Uterus (tissue), 2 donors: Measurements from ENCODE around the gene USP22.

Experiments
- POLR2A ChIP-seq, 2 donors: fragments of 450-650 bp; IDR thresholded peaks; one replicate each; pipeline ENCODE4 v1.6.1; 2016; ENCODE audit warnings: antibody characterized with exemption in 2 of 2, mild to moderate bottlenecking in 1 of 2, moderate library complexity in 1 of 2
- TF ChIP-seq, protein P1 (sequence below), 4 experiments: fragments of 200-600 bp in 2 of 4; fragments of 450-650 bp in 2 of 4; sonication (generic) in 2 of 4; IDR thresholded peaks; one replicate each; pipeline ENCODE4 v1.5.1; 2016 to 2019; ENCODE audit warnings: antibody characterized with exemption in 4 of 4, mild to moderate bottlenecking in 2 of 4, moderate library complexity in 1 of 4

- TF ChIP-seq, protein P1, sequence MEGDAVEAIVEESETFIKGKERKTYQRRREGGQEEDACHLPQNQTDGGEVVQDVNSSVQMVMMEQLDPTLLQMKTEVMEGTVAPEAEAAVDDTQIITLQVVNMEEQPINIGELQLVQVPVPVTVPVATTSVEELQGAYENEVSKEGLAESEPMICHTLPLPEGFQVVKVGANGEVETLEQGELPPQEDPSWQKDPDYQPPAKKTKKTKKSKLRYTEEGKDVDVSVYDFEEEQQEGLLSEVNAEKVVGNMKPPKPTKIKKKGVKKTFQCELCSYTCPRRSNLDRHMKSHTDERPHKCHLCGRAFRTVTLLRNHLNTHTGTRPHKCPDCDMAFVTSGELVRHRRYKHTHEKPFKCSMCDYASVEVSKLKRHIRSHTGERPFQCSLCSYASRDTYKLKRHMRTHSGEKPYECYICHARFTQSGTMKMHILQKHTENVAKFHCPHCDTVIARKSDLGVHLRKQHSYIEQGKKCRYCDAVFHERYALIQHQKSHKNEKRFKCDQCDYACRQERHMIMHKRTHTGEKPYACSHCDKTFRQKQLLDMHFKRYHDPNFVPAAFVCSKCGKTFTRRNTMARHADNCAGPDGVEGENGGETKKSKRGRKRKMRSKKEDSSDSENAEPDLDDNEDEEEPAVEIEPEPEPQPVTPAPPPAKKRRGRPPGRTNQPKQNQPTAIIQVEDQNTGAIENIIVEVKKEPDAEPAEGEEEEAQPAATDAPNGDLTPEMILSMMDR (IDR thresholded peaks at IDR 0.05) = no peak
- TF ChIP-seq POLR2A (IDR thresholded peaks at IDR 0.05) = no peak
Measured at GRCh38 chr17:21079196-21079595, 36.4 kb upstream of the USP22 start.
